ENCODE measurements around the gene PVALEF.
A peak's percentile ranks its signal among the peaks of the same experiment; 100 is the strongest.
"Not testable (repeated sequence)": the region's sequence is repeated elsewhere in the genome, so short reads cannot be mapped to it uniquely, and the experiment has no call there.

Gene PVALEF

GRCh38 chr17:81142301-81143199 is 22.8 kb upstream of the PVALEF start:
- peak; percentile 12 for DNase-seq (ENCODE audit: low read depth)
- H3K4me3 ChIP-seq (ENCODE audit: low read depth, low read length): no peak overlapping the region

DNA sequence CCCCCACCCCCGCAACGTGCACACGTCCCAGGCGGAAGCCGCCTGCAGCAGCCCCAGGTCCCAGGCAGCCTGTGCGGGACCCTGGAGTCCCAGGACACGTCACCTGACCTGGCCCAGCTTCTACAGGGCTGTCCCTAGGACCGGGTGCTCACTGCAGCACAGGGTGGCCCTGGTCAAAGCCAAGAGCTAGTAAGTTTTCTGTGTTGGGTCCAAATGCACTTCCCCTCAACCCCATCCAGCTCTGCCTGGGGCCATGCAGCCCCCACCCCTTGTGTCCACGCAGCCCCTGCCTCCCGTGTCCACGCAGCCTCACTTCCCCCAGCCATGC is 22.1 kb upstream of the PVALEF start:
- no peak overlapping the region for H3K4me3 ChIP-seq (ENCODE audit: low read depth, low read length)
- DNase-seq (ENCODE audit: low read depth): no peak

DNA sequence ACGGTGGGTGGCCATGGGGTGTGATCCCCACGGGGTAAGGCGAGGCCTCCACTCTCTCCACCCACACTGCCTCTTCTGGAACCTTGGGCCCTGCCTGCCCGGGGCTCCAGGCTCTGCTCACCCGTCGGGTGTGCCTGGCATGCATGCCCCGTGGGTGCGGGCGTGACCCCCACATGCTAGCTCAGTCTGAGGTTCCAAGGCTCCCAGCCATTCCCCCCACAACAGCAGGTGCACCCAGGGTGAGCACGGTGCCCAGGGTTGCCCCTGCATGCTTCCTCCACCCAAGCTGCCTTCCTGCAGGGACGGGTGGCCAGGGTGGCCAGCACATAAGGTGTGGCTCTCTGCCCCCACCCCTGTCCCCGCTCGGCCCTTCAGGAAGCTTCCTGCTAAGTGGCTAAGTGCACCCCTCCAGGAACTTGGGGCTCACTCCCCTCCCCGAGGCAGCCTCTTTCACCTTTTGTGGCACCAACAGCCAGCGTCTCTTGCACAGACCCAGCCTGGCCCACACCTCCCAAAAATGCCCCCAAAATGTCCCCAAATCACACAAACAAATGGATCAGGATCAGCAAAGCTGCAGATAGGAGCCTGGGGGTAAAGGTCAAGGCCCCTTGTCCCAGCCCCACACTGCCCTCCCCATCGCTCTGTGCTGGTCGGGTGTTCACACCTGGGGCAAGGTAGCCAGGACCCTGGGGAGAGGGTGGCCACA is 21.4 kb upstream of the PVALEF start:
- no peak for DNase-seq (ENCODE audit: low read depth)
- no peak overlapping the region for H3K4me3 ChIP-seq (ENCODE audit: low read depth, low read length)

DNA sequence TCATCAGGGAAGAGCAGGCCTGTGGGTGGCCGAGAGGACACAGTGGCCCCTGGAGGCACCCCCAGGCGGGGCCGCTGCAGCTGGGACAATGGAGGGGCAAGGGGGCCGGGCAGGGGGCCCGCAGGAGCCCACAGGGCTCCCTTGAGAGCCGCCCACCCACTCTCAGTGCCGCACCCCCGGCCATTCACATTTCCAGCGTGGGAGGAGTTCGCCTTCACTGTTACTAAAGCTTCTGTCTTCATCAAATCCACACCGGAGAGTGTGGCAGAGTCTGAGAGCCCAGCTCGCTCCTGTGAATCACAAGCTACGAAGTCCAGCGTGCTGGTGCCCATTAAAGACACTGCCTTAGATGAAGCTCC is 20.9 kb upstream of the PVALEF start:
- H3K4me3 ChIP-seq (ENCODE audit: low read depth, low read length): no peak overlapping the region
- DNase-seq (ENCODE audit: low read depth): no peak

DNA sequence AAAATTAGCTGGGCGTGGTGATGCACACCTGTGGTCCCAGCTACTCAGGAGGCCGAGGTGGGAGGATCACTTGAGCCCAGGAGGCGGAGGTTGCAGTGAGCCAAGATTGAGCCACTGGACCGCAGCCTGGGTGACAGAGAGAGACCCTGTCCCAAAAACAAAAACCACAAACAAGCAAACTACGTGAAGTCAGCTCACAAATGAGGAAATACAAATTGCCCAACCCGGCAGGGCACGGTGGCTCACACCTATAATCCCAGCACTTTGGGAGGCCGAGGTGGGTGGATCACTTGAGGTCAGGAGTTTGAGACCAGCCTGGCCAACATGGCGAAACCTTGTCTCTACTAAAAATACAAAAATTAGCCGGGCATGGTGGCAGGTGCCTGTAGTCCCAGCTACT is 19.1 kb upstream of the PVALEF start:
- not testable (repeated sequence) for DNase-seq (ENCODE audit: low read depth); H3K4me3 ChIP-seq (ENCODE audit: low read depth, low read length)

DNA sequence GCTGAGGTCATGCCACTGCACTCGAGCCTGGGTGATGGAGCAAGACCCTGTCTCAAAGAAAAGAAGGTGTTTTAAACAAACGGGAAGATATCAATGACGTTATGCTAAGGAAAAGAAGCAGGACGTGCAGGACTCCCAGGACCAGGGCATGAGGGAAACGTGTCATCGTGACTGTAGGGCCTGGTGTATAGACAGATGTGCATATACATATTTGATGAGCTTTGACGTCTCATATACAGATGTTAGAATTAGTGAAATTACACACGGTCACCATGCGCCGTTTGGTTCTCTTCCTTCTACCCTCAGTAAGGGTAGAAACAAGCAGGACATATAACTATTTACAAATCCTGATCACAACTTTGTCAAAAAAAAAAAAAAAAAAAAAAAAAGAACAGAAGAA is 17.6 kb upstream of the PVALEF start:
- no peak overlapping the region for H3K4me3 ChIP-seq (ENCODE audit: low read depth, low read length)
- DNase-seq (ENCODE audit: low read depth): no peak

GRCh38 chr17:81148571-81148970 is 16.7 kb upstream of the PVALEF start:
- no peak overlapping the region for H3K4me3 ChIP-seq (ENCODE audit: low read depth, low read length)
- no peak for DNase-seq (ENCODE audit: low read depth)

DNA sequence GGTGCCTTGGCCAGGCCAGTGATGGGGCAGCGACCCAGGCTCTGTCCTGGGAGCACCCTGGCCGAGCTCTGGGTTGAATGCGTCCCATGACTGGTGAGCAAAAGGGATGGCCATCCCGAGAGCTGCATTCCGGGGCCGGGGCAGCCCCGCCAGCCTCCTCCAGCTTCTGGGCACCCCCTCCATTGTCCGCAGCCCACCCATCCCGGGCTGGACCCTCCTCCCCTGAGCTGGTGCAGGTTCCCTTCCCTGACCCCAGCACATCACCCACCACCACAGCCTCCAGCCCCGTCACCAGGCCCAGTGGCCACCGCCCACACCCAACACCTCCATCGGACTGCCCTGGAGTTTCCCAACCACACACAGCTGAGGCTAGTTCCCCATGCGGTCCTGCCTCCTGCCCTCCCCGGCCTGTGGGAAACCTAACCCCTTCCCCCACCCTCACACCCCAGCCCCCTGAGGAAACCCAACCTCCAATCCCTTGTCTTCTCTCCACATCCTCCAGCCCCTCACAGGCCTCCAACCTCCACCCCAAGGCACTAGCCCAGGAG is 16.2 kb upstream of the PVALEF start:
- DNase-seq (ENCODE audit: low read depth): no peak
- H3K4me3 ChIP-seq (ENCODE audit: low read depth, low read length): no peak overlapping the region

DNA sequence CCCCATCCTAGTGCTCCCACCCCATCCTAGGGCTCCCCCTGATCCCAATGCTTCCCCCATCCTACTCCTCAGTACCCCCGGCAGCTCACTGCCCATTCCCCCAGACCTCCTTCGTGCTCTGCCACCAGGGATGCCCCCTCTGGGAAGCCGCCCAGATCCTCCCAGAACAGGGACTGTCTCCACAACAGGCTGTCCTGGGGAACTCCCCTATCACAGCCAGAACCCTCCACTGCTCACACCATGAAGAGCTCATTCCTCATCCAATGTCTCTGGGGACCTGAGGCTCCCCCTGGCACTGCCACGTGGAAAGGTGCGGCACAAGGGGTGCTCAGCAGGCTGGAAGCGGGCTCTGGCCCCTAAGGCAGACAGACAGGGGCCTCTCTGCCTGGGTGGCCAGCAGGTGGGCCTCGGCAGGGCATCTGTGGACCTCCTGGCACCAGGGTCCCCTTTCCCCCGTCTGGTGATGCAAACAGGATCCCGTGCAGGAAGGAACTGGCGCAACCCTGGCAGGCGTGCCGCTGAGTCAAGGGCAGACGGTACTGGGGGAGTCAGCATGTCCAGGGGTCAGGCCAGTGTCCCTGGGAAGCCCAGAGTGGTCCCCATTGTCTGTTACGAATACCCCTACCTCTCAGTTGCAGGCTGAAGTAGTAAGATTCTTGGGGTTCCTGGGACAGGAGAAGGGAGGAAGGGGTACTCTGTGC is 14.8 kb upstream of the PVALEF start:
- no peak overlapping the region for H3K4me3 ChIP-seq (ENCODE audit: low read depth, low read length)
- no peak for DNase-seq (ENCODE audit: low read depth)

GRCh38 chr17:81151278-81151677 is 14.0 kb upstream of the PVALEF start:
- H3K4me3 ChIP-seq (ENCODE audit: low read depth, low read length): no peak overlapping the region
- DNase-seq (ENCODE audit: low read depth): no peak

- no peak for DNase-seq (ENCODE audit: low read depth)
- no peak overlapping the region for H3K4me3 ChIP-seq (ENCODE audit: low read depth, low read length)
Measured at GRCh38 chr17:81152288-81152828, 12.9 kb upstream of the PVALEF start.

GRCh38 chr17:81153340-81153803 is 11.9 kb upstream of the PVALEF start:
- DNase-seq (ENCODE audit: low read depth): peak; percentile 62
- H3K4me3 ChIP-seq (ENCODE audit: low read depth, low read length): no peak overlapping the region

DNA sequence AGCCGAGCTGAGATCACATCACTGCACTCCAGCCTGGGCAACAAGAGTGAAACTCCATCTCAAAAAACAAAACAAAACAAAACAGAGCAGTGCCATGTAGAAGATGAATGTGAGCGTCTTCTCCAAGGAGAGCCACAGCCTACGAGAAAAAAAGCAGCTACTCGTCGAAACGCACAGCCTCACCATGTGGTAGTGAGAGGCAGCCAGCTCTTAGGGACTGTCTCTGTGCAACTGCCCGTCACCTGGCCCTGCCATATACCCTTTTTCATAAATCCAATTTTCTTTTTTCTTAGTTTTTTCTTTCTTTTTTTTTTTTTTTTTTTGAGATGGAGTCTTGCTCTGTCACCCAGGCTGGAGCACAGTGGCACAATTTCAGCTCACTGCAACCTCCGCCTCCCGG is 11.3 kb upstream of the PVALEF start:
- H3K4me3 ChIP-seq (ENCODE audit: low read depth, low read length); DNase-seq (ENCODE audit: low read depth): not testable (repeated sequence)

- no peak overlapping the region for H3K4me3 ChIP-seq (ENCODE audit: low read depth, low read length)
- no peak for DNase-seq (ENCODE audit: low read depth)
Measured at GRCh38 chr17:81154961-81155360, 10.3 kb upstream of the PVALEF start.

DNA sequence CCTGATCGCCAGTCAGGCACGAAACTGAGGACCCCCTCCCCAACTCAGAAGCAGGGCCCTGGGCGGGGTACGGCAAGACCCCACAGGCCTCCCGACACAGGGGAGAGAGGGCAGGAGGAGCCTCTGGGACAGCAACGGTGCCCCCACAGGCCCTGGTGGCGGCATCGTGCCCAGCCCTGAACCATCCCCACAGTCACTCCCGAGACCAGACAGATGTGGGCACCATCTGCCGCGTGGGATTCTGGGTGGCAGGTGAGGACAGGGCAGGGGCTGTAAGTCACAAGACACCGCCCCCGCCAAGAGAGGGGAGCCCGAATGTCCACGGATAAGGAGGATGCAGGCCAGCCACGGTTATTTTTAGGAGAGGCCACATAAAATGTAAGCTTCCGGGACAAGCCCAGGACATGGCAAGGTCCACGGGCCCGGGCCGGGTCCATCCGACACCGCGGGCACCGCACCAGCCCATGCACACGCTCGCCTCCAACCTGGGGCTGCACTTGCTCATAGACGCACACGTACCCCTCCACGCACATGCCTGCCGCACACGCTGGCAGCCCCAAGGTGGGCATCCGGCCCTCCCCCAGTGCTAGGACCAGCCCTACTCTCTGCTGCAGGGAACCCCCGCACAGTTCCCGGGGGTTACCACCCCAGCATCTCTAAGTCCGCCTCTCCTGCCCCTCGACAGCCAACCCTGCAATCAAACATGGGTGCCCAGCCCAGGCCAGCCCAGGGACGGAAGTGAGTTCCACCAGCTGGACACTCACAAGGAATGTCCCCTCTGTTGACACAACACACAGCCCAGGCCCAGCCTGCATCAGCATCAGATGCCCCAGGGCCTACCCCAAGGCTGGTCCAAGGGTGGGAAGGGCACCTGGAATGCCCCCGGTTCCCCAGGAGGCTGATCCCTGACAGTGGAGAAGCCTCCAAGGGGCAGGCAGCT is 8.2 kb upstream of the PVALEF start:
- no peak overlapping the region for H3K4me3 ChIP-seq (ENCODE audit: low read depth, low read length)
- no peak for DNase-seq (ENCODE audit: low read depth)

GRCh38 chr17:81157848-81158687 is 7.2 kb upstream of the PVALEF start:
- no peak for DNase-seq (ENCODE audit: low read depth)
- H3K4me3 ChIP-seq (ENCODE audit: low read depth, low read length): no peak overlapping the region

GRCh38 chr17:81158688-81159590 is 6.4 kb upstream of the PVALEF start:
- H3K4me3 ChIP-seq (ENCODE audit: low read depth, low read length): no peak overlapping the region

More at GRCh38 chr17:81158688-81159590, 6.4 kb upstream of the PVALEF start:
- no peak for DNase-seq (ENCODE audit: low read depth)
